DOHH2 (cell line): ENCODE results near the gene SBF1.
A peak's percentile ranks its signal among the peaks of the same experiment; 100 is the strongest.

Experiments
- H3F3A ChIP-seq: fragments of 200-600 bp; sonication (generic), shearing (Covaris generic); 2 replicates; pipeline ENCODE4 v1.6.0; 2016; ENCODE audit warnings: antibody characterized with exemption, mild to moderate bottlenecking; ENCODE audit not compliant: control insufficient read depth, insufficient read depth
- H3K27ac ChIP-seq: fragments of 200-600 bp; sonication (generic); 2 replicates; pipeline ENCODE4 v1.5.1; 2014; ENCODE audit warnings: low read depth, mild to moderate bottlenecking, low read length, moderate library complexity
- H3K27me3 ChIP-seq: fragments of 200-600 bp; sonication (generic); 2 replicates; pipeline ENCODE4 v1.6.1; 2014; ENCODE audit warnings: mild to moderate bottlenecking, low read length, mixed read lengths; ENCODE audit not compliant: control insufficient read depth
- H3K36me3 ChIP-seq: fragments of 200-600 bp; sonication (generic); 2 replicates; pipeline ENCODE4 v1.6.1; 2014; ENCODE audit warnings: mild to moderate bottlenecking, low read length, moderate library complexity, mixed read lengths; ENCODE audit not compliant: control insufficient read depth
- H3K4me1 ChIP-seq: fragments of 200-600 bp; sonication (generic); 2 replicates; pipeline ENCODE4 v1.6.1; 2014; ENCODE audit warnings: mild to moderate bottlenecking, low read length, mixed read lengths; ENCODE audit not compliant: control insufficient read depth
- H3K4me2 ChIP-seq: fragments of 200-600 bp; sonication (generic); 2 replicates; pipeline ENCODE4 v1.6.0; 2014; ENCODE audit warnings: mild to moderate bottlenecking, low read length, moderate library complexity
- H3K4me3 ChIP-seq: fragments of 200-600 bp; sonication (generic); 2 replicates; pipeline ENCODE4 v1.5.1; 2014; ENCODE audit warnings: mild to moderate bottlenecking, low read length, mixed read lengths
- H3K79me2 ChIP-seq: fragments of 200-600 bp; sonication (generic); 2 replicates; pipeline ENCODE4 v1.6.1; 2014; ENCODE audit warnings: mild to moderate bottlenecking, low read length, mixed read lengths; ENCODE audit not compliant: control insufficient read depth
- H3K9me2 ChIP-seq: fragments of 200-600 bp; sonication (generic); replicated peaks from 2 replicates; pipeline ENCODE4 v1.6.1; 2014; ENCODE audit warnings: mild to moderate bottlenecking, low read length, mixed read lengths; ENCODE audit not compliant: control insufficient read depth
- H3K9me3 ChIP-seq: fragments of 200-600 bp; sonication (generic); 2 replicates; pipeline ENCODE4 v1.6.1; 2014; ENCODE audit warnings: antibody characterized with exemption, low read length, mixed read lengths; ENCODE audit not compliant: control insufficient read depth, insufficient read depth
- H4K20me1 ChIP-seq: fragments of 200-600 bp; sonication (generic); 2 replicates; pipeline ENCODE4 v1.6.0; 2014; ENCODE audit warnings: low read depth, mild to moderate bottlenecking, antibody characterized with exemption, low read length, moderate library complexity; ENCODE audit not compliant: control insufficient read depth, insufficient read depth
- EZH2phosphoT487 ChIP-seq: fragments of 200-600 bp; sonication (generic); IDR thresholded peaks from 2 replicates; pipeline ENCODE4 v1.6.1; 2017; ENCODE audit warnings: borderline replicate concordance, mild to moderate bottlenecking, antibody characterized with exemption, low read length, moderate library complexity, mixed read lengths
- TF ChIP-seq, protein P1 (sequence below): fragments of 200-600 bp; sonication (generic); IDR thresholded peaks from one replicate; pipeline ENCODE4 v1.5.1; 2014; ENCODE audit warnings: antibody characterized with exemption, mild to moderate bottlenecking, low read depth, low read length; ENCODE audit not compliant: poor library complexity, severe bottlenecking

Gene SBF1

GRCh38 chr22:50454556-50455075 is 20.2 kb downstream of the SBF1 start:
- peaks cover 91% of the 10 kb centered on the region for H3K36me3 ChIP-seq

DNA sequence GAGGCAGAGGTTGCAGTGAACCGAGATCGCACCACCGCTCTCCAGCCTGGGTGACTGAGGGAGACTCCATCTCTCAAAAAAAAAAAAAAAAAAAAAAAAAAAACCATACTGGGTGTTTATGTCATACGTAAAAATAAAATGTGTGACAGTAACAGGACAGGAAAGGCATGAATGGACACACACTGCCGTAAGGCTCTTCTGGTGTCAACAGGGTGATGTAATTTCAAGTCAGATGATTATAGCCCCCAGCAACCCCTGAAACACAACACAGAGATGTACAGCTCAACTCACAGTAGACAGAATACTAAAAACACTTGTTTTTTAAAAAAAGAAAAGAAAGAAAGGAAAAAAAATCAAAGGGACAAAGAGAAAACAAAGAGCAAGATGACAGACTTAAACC is 22.2 kb downstream of the SBF1 start:
- H3K9me3 ChIP-seq = no peaks in the 10 kb centered on the region
- H3K4me2 ChIP-seq = no peak overlapping the region
- H3K4me1 ChIP-seq = peaks cover 52% of the 10 kb centered on the region
- H3K4me3 ChIP-seq = no peak overlapping the region
- no peaks in the 10 kb centered on the region for H3K27me3 ChIP-seq
- H3K36me3 ChIP-seq = peaks cover 92% of the 10 kb centered on the region
- TF ChIP-seq, protein P1, sequence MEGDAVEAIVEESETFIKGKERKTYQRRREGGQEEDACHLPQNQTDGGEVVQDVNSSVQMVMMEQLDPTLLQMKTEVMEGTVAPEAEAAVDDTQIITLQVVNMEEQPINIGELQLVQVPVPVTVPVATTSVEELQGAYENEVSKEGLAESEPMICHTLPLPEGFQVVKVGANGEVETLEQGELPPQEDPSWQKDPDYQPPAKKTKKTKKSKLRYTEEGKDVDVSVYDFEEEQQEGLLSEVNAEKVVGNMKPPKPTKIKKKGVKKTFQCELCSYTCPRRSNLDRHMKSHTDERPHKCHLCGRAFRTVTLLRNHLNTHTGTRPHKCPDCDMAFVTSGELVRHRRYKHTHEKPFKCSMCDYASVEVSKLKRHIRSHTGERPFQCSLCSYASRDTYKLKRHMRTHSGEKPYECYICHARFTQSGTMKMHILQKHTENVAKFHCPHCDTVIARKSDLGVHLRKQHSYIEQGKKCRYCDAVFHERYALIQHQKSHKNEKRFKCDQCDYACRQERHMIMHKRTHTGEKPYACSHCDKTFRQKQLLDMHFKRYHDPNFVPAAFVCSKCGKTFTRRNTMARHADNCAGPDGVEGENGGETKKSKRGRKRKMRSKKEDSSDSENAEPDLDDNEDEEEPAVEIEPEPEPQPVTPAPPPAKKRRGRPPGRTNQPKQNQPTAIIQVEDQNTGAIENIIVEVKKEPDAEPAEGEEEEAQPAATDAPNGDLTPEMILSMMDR = no peak
- no peak for TF ChIP-seq EZH2phosphoT487
- H4K20me1 ChIP-seq = no peaks in the 10 kb centered on the region
- H3K9me2 ChIP-seq = no peaks in the 10 kb centered on the region
- peaks cover 29% of the 10 kb centered on the region for H3K79me2 ChIP-seq
- H3K27ac ChIP-seq = peak overlapping the region; percentile 22; the same call in 1 of the 2 replicates
- H3F3A ChIP-seq = peaks cover 40% of the 10 kb centered on the region

More at GRCh38 chr22:50454556-50455075, 20.2 kb downstream of the SBF1 start:
- Histone ChIP-seq H4K20me1 (no peaks in the 10 kb centered on the region), H3F3A (peaks cover 31% of the 10 kb centered on the region), H3K9me3 (no peaks in the 10 kb centered on the region), H3K79me2 (peaks cover 13% of the 10 kb centered on the region), H3K27ac (no peak overlapping the region), H3K4me3 (no peak overlapping the region), H3K9me2 (no peaks in the 10 kb centered on the region), H3K4me1 (peaks cover 39% of the 10 kb centered on the region), H3K4me2 (no peak overlapping the region), H3K27me3 (no peaks in the 10 kb centered on the region)
- no peak for TF ChIP-seq EZH2phosphoT487
- TF ChIP-seq, protein P1 = no peak

DNA sequence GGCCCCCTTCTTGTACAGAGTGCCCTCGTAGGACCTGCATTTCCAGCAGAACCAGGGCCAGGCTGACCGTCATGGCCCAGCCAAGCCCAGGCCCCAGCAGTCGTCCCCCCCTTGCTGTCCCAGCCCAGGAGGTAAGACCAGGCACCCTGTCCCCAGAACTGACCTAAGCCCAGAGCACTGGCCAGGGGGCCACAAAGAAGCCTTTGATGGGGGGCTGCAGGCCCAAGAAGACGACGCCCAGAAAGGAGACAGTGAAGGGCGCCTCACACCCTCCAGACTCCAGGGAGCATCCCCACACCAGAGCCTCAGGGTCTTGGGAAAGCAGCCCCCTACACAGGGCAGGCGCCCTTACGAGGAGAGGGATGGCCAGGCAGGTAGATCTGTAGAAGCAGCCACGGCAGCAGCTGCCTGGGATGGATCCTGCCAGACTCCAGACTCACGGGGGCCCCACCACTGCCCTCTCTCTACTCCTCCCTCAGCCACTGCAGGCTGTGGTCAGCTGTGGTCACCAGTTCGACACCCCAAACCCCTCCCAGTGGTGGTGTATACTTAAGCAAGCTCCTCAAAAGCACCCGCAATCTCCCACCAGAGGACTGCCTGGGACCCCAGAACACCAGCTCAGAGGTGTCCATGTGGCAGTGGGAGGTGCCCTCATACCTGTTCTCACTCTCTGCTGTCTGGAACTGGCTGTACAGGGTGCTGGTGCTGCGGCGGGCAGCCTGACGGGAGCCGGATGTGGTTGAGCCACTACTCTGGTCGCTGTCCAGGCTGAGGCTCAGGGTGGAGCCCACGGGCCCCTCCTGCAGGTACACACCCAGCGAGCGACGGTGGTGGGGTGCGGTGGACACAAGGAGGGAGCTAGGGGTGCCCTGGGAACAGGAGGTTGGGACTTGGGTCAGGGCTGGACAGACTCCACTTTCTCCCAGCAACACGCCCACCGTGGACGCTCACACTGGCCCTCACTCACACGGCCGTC is 27.0 kb downstream of the SBF1 start:
- Histone ChIP-seq H4K20me1 (no peaks in the 10 kb centered on the region; the same call in 1 of the 2 replicates), H3K79me2 (peaks cover 24% of the 10 kb centered on the region), H3F3A (peaks cover 57% of the 10 kb centered on the region), H3K27ac (no peak overlapping the region), H3K36me3 (peaks cover 88% of the 10 kb centered on the region), H3K4me1 (peaks cover 54% of the 10 kb centered on the region), H3K4me2 (no peak overlapping the region), H3K27me3 (no peaks in the 10 kb centered on the region), H3K9me2 (no peaks in the 10 kb centered on the region), H3K4me3 (no peak overlapping the region), H3K9me3 (no peaks in the 10 kb centered on the region)
- TF ChIP-seq, protein P1 = no peak
- no peak for TF ChIP-seq EZH2phosphoT487
